HG03565 (cell line): Measurements from ENCODE around the gene VCP.

Source experiments
- ATAC-seq: cut with Tn5 transposase; IDR thresholded peaks from one replicate; pipeline ENCODE4 v1.9.1; 2021; ENCODE audit warnings: mild to moderate bottlenecking, moderate library complexity; ENCODE audit not compliant: unreplicated experiment

The VCP gene

GRCh38 chr9:35067056-35067455, 5.4 kb downstream of the VCP start:
- ATAC-seq, result no peak

GRCh38 chr9:35060548-35061207, 11.7 kb downstream of the VCP start:
- no peak for ATAC-seq

GRCh38 chr9:35059438-35059837, 13.0 kb downstream of the VCP start:
- no peak for ATAC-seq

GRCh38 chr9:35057271-35057620, 15.2 kb downstream of the VCP start:
- no peak for ATAC-seq

- no peak for ATAC-seq
Observed at GRCh38 chr9:35056571-35057270, 15.7 kb downstream of the VCP start.

GRCh38 chr9:35054871-35055644, 17.4 kb downstream of the VCP start:
- no peak for ATAC-seq

- ATAC-seq, result no peak
Observed at GRCh38 chr9:35054185-35054835, 18.1 kb downstream of the VCP start.

- ATAC-seq, result no peak
Observed at GRCh38 chr9:35051069-35051967, 21.1 kb downstream of the VCP start.

- ATAC-seq, result no peak
Observed at GRCh38 chr9:35048511-35048910, 23.9 kb downstream of the VCP start.

GRCh38 chr9:35044071-35044470, 28.4 kb downstream of the VCP start:
- no peak for ATAC-seq

- ATAC-seq, result no peak
Observed at GRCh38 chr9:35042891-35043545, 29.4 kb downstream of the VCP start.

GRCh38 chr9:35042081-35042604, 30.3 kb downstream of the VCP start:
- ATAC-seq, result no peak

GRCh38 chr9:35035851-35036701, 36.3 kb downstream of the VCP start:
- ATAC-seq, result no peak

- ATAC-seq, result no peak
Observed at GRCh38 chr9:35033101-35033500, 39.3 kb downstream of the VCP start.

GRCh38 chr9:35029852-35030251, 42.6 kb downstream of the VCP start:
- no peak for ATAC-seq

- no peak for ATAC-seq
Observed at GRCh38 chr9:35029241-35029640, 43.2 kb downstream of the VCP start.

GRCh38 chr9:35028341-35028740, 44.1 kb downstream of the VCP start:
- ATAC-seq, result no peak

GRCh38 chr9:35027860-35028259, 44.6 kb downstream of the VCP start:
- no peak for ATAC-seq

GRCh38 chr9:35027374-35027773, 45.1 kb downstream of the VCP start:
- no peak for ATAC-seq
